Stimulated activated CD4-positive, alpha-beta T cell treated with anti-CD3 and anti-CD28 coated beads, Interleukin-12 subunit alpha, Interleukin-12 subunit beta, amount 100 ng/mL, for 4 hours (primary cell): ENCODE results near the gene CIC.
"Not testable (repeated sequence)": the region's sequence is repeated elsewhere in the genome, so short reads cannot be mapped to it uniquely, and the experiment has no call there.

Experiments
- DNase-seq: peaks from one replicate; pipeline ENCODE4 v3.0.0-alpha.2; 2020

CIC gene

DNA sequence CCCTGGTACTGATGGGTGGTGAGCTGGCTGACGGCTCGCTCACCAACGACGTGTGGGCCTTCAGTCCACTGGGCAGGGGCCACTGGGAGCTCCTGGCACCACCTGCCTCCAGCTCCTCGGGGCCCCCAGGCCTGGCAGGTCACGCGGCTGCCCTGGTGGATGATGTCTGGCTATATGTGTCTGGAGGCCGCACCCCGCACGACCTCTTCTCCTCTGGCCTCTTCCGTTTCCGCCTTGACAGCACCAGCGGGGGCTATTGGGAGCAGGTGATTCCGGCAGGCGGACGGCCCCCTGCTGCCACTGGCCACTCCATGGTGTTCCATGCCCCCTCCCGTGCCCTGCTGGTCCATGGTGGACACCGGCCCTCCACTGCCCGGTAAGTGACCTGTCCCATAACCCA is 66.9 kb downstream of the CIC start:
- no peak for DNase-seq

DNA sequence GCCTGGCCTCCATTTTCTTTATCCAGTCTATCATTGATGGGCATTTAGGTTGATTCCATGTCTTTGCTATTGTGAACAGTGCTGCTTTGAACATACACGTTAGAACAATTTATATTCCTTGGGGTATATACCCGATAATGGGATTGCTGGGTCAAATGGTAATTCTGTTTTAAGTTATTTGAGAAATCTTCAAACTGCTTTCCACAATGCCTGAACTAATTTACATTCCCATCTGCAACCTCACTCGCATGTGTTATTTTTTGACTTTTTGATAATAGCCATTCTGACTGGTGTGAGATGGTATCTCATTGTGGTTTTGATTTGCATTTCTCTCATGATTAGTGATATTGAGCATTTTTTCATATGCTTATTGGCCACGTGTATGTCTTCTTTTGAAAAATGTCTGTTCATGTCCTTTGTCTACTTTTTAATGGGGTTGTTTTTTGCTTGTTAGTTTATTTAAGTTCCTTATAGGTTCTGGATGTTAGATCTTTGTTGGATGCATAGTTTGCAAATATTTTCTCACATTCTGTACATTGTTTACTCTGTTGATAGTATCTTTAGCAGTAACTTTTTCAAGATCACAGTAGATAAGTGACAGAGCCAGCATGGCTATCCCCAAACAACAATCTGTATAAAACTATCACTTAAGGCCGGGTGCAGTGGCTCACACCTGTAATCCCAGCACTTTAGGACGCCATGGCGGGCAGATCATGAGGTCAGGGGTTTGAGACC is 70.2 kb downstream of the CIC start:
- not testable (repeated sequence) for DNase-seq

DNA sequence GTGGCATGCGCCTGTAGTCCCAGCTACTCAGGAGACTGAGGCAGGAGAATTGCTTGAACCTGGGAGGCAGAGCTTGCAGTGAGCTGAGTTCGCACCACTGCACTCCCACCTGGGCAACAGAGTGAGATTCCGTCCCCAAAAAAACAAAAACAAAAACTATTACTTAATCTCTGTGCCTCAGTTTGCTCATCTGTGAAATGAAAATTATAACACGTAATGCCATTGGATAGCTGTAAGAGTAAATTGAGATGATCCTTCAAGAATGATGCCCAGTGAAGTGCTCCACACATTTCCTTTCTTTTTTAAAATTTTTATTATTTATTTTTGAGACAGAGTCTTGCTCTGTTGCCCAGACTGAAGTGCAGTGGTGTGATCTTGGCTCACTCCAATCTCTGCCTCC is 70.9 kb downstream of the CIC start:
- DNase-seq, result not testable (repeated sequence)

DNA sequence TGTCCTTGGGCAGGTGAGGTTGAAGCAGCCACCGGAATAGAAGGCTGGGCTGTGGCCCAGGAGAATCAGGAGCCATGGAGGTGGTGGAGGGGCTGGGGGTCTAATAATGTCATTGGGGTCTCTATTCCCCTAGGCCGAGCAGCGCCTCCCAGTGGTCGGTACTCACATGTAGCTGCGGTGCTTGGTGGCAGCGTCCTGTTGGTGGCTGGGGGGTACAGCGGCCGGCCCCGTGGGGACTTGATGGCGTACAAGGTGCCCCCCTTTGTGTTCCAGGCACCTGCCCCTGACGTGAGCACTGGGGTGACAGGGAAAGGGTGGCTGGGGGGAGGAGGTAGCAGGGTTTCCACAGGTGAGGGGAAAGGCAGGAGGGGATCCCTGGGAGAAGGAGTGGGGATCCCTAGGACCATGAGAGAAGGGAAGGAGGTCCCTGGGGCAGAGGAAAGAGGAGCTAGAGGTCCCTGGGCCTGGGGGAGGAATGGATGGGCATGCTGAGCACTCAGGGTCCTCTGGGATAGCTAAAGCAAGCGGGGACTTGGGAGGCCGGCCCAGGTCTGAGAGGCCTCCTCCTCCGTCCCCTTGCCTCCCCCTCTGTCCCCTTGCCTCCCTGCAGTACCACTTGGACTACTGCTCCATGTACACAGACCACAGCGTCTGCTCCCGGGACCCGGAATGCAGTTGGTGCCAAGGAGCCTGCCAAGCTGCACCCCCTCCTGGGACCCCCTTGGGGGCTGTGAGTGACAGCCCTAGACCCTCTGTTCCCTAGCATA is 74.5 kb downstream of the CIC start:
- no peak for DNase-seq

DNA sequence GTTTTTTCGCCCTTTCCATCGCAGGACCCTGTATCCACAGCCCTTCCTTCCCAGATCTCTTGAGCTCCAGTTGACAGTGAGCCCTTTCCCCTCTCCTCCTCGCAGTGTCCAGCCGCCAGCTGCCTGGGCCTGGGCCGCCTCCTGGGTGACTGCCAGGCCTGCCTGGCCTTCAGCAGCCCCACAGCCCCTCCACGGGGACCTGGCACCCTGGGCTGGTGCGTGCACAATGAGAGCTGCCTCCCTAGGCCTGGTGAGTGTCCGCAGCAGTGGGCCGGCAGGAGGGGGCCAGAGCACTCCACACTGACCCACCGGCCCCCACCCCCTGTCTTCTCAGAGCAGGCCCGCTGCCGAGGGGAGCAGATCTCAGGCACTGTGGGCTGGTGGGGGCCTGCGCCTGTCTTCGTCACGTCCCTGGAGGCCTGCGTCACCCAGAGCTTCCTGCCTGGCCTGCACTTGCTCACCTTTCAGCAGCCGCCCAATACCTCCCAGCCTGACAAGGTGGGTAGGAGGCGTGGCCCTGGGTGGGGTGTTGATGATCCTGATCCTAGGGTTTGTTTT is 75.4 kb downstream of the CIC start:
- no peak for DNase-seq
